Gastroesophageal sphincter (tissue), 4 donors: Measurements from ENCODE around the gene ZBP1. TPM values are rescaled to one million over a fixed set of nuclear protein-coding genes. Genes with fewer than 3 reads are reported as not detected.

ENCODE experiments used
- ATAC-seq: fragments of 150-250 bp; one replicate; pipeline ENCODE4 v1.9.1; 2016; ENCODE audit warnings: mild to moderate bottlenecking, moderate library complexity
- H3K27ac ChIP-seq, 4 donors: fragments of 200-600 bp; sonication (generic) in 3 of 4; 1 replicate in 3 of 4; 2 replicates in 1 of 4; pipeline ENCODE4 v1.5.1; 2016 to 2019
- H3K27me3 ChIP-seq: fragments of 200-600 bp; sonication (generic); one replicate; pipeline ENCODE4 v1.5.1; 2019
- H3K36me3 ChIP-seq, 2 donors: fragments of 200-600 bp; sonication (generic); one replicate each; pipeline ENCODE4 v1.5.1; 2019; ENCODE audit warnings: control low read depth in 1 of 2
- H3K4me1 ChIP-seq, 3 donors: fragments of 200-600 bp; sonication (generic); 1 replicate in 2 of 3; 2 replicates in 1 of 3; pipeline ENCODE4 v1.5.1; 2016 to 2019; ENCODE audit warnings: control low read depth in 2 of 3
- H3K4me3 ChIP-seq, 2 donors: fragments of 200-600 bp; sonication (generic); one replicate each; pipeline ENCODE4 v1.5.1; 2019; ENCODE audit warnings: mild to moderate bottlenecking in 1 of 2, moderate library complexity in 1 of 2
- H3K9me3 ChIP-seq, 3 donors: fragments of 200-600 bp; sonication (generic); one replicate each; pipeline ENCODE4 v1.5.1; 2017 to 2019; ENCODE audit warnings: control low read depth in 2 of 3
- CTCF ChIP-seq, 4 experiments: fragments of 200-600 bp in 2 of 4; fragments of 450-650 bp in 2 of 4; sonication (generic) in 1 of 4; IDR thresholded peaks; one replicate each; pipeline ENCODE4 v1.5.1; 2017 to 2019; ENCODE audit warnings: antibody characterized with exemption in 4 of 4, mild to moderate bottlenecking in 2 of 4, moderate library complexity in 2 of 4
- EP300 ChIP-seq: sonication (generic); formaldehyde crosslinking; IDR thresholded peaks from one replicate; pipeline ENCODE4 v1.6.1; 2017; ENCODE audit warnings: antibody characterized with exemption, mild to moderate bottlenecking
- POLR2A ChIP-seq, 2 donors: fragments of 450-650 bp; IDR thresholded peaks; one replicate each; pipeline ENCODE4 v1.6.1; 2017; ENCODE audit warnings: antibody characterized with exemption in 2 of 2, mild to moderate bottlenecking in 2 of 2, moderate library complexity in 1 of 2
- POLR2AphosphoS5 ChIP-seq: sonication (generic); formaldehyde crosslinking; IDR thresholded peaks from one replicate; pipeline ENCODE4 v1.6.1; 2017; ENCODE audit warnings: antibody characterized with exemption
- WGBS, 2 donors: methylation state at CpG; one replicate each; pipeline ENCODE4 v1.1.5; 2018; ENCODE audit warnings: low coverage in 1 of 2; 5-methylcytosine and 5-hydroxymethylcytosine counted together
- total RNA-seq, 4 donors: library from RNA; depleted of rRNA; stranded (reverse); fragments of >200 nt; gene quantifications; one replicate each; pipeline ENCODE4 v1.1.0, GENCODE V29; 2016

Gene ZBP1
- total RNA-seq, 4 donors from 2014 or later: 0.08 to 0.32 TPM; not detected in 2

DNA sequence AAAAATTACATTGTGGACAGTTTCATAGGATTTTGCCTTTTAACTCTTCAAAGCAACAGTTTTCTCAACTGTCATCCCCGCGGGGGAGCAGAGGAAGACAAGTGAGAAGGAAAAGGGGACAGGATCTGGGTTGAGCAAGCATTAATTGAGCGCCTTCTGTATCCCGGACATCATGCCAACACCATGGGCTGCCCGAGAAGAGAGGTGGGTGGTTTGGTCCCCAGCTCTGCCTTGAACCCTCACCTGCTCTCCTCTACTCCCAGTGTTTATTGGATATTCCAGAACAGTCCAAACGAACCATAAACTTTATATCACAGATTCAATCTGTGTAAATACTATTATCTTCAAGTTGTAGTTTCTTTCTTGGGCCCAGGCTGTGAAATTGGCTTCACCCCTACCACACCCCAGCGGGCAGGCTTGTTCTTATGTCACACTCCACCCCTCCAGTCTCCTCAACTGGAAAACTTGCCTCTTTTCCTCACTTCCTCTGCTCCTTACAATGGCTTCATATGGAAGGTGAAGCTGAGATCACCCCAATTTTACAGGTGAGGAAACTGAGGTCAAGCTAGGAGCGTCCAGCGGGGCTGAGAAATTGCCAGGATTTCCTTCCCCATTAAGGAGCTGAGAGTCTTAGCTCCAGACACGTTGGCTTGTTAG is 53.3 kb downstream of the ZBP1 start:
- TF ChIP-seq POLR2A (IDR thresholded peaks at IDR 0.05) (no peak), CTCF (IDR thresholded peaks at IDR 0.05) (no peak), EP300 (no peak), POLR2AphosphoS5 (no peak)
- Histone ChIP-seq H3K4me3 (no peak overlapping the region), H3K9me3 (no peaks in the 10 kb centered on the region), H3K27ac (no peak overlapping the region), H3K4me1 (no peaks in the 10 kb centered on the region), H3K36me3 (no peaks in the 10 kb centered on the region), H3K27me3 (no peaks in the 10 kb centered on the region)
- 72 to 82% methylated on average over 6 to 8 of the region's 10 CpGs for WGBS, 2 donors
- ATAC-seq: no peak

DNA sequence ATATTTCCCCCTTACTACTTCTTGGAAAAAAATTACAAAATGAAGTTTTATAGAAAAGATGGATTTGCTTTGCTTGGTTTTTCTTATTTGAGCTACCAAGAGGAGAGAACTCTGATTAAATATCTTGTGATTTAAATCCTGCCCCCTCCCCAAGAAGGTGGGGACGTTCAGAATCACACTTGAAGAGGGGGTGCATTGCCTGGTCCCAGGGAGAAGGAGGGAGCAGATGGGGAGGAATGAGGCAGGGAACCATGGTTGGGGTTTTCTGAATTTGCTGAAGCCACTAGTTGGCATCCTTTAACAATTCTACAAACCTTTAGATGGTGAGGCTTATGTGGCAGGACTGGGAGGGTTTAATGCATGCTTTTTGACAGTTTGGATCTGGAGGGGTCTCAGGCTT is 53.8 kb downstream of the ZBP1 start:
- H3K4me3 ChIP-seq: no peak overlapping the region
- H3K9me3 ChIP-seq: no peaks in the 10 kb centered on the region
- H3K4me1 ChIP-seq: peaks cover 0 to 2% (median 0%) of the 10 kb centered on the region in 3 donors
- no peaks in the 10 kb centered on the region for H3K27me3 ChIP-seq
- H3K27ac ChIP-seq: no peak overlapping the region
- no peak for TF ChIP-seq CTCF (IDR thresholded peaks at IDR 0.05)
- TF ChIP-seq EP300: no peak
- no peak for TF ChIP-seq POLR2AphosphoS5
- no peak for TF ChIP-seq POLR2A (IDR thresholded peaks at IDR 0.05)
- no peak for ATAC-seq
- H3K36me3 ChIP-seq: no peaks in the 10 kb centered on the region
- WGBS, 2 donors: 43% methylated on average over 1 of the region's 1 CpG; no CpG with 5 or more reads in 1 of the 2 donors

GRCh38 chr20:57564951-57565642 is 55.1 kb downstream of the ZBP1 start:
- H3K4me1 ChIP-seq: peaks cover 0 to 7% (median 0%) of the 10 kb centered on the region in 3 donors
- 76% methylated on average over 7 of the region's 11 CpGs; no CpG with 5 or more reads in 1 of the 2 donors for WGBS, 2 donors
- peaks cover 4% of the 10 kb centered on the region for H3K27me3 ChIP-seq
- no peak overlapping the region for H3K27ac ChIP-seq
- H3K36me3 ChIP-seq: no peaks in the 10 kb centered on the region
- TF ChIP-seq CTCF (IDR thresholded peaks at IDR 0.05) (no peak), POLR2A (IDR thresholded peaks at IDR 0.05) (no peak), POLR2AphosphoS5 (no peak), EP300 (no peak)
- no peak for ATAC-seq
- no peaks in the 10 kb centered on the region for H3K9me3 ChIP-seq
- no peak overlapping the region for H3K4me3 ChIP-seq

DNA sequence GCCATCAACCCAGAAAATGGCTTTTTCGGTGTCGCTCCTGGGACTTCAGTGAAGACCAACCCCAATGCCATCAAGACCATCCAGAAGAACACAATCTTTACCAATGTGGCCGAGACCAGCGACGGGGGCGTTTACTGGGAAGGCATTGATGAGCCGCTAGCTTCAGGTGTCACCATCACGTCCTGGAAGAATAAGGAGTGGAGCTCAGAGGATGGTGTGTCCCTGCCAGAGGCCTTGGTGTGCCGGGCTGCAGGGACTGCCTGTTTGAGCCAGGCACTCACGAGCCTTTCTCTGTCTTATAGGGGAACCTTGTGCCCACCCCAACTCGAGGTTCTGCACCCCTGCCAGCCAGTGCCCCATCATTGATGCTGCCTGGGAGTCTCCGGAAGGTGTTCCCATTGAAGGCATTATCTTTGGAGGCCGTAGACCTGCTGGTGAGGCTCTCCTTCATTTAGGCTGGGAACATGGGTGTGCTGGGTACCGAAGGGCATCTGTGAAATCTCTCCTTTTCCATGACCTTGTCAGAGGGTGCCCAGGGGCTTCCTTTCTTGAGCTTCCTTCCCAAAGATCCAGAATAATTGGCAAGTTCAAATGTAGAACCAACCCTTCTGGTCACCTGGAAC is 55.9 kb downstream of the ZBP1 start:
- Histone ChIP-seq H3K9me3 (no peaks in the 10 kb centered on the region), H3K4me1 (peaks cover 0 to 7% (median 0%) of the 10 kb centered on the region in 3 donors), H3K36me3 (no peaks in the 10 kb centered on the region), H3K27me3 (peaks cover 10% of the 10 kb centered on the region), H3K27ac (no peak overlapping the region), H3K4me3 (no peak overlapping the region)
- 93 to 100% methylated on average over 3 to 4 of the region's 14 CpGs for WGBS, 2 donors
- TF ChIP-seq POLR2A (IDR thresholded peaks at IDR 0.05) (no peak), POLR2AphosphoS5 (no peak), EP300 (no peak), CTCF (IDR thresholded peaks at IDR 0.05) (no peak)
- ATAC-seq: no peak
